ENCODE results near the gene CPNE4.
"Not testable (repeated sequence)": the region's sequence is repeated elsewhere in the genome, so short reads cannot be mapped to it uniquely, and the experiment has no call there.

CPNE4 gene

GRCh38 chr3:132034486-132035464 lies at the start of gene CPNE4:
Gene CPNE4 (minus strand): TSS chr3:132035014.
- peak; percentile 65 for DNase-seq

- no peak for DNase-seq
Observed at GRCh38 chr3:132083583-132084279, 48.9 kb upstream of the CPNE4 start.

DNA sequence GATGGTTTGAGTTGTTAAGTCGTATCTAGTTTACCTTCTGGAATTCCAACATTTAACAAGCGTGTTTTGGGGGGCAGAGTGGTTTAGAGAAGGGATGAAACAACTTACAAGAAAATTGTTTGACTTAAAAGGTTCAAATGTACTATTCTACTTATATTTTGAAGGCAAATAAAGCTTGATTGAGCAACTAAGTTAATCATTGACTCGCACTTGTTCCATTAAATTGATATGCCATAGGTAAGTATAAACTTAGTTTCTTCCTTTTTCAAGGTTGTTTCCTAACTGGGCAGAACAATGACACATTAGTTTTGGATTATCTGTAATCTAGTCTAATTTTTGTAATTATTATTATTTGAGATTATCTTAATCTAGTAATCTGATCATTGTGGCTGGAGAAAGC lies 48.3 kb upstream of the CPNE4 start:
- no peak for DNase-seq

GRCh38 chr3:132079147-132079546 lies 44.3 kb upstream of the CPNE4 start:
- DNase-seq = no peak

GRCh38 chr3:132073771-132074170 lies 39.0 kb upstream of the CPNE4 start:
- DNase-seq = no peak

GRCh38 chr3:132071043-132071442 lies 36.2 kb upstream of the CPNE4 start:
- no peak for DNase-seq

GRCh38 chr3:132064114-132064513 lies 29.3 kb upstream of the CPNE4 start:
- no peak for DNase-seq

DNA sequence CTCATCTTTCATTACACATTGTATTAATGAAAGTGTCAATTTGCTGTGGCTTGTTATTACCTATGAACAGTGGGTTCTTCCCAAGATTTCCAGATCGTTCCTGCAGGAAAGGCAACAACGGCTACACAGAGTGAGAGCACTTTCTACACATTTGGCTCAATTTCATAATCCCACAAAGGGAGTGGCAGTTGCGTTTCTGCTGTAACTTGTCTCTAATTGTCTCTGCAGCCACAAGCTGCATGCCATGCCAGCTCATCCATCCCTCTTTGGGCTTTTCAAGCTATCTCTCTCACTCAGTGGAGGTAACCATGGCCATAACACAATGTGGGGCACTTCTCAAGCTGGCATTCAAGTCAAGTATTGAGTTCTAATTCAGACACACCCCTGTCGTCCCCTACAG lies 27.7 kb upstream of the CPNE4 start:
- DNase-seq = no peak

DNA sequence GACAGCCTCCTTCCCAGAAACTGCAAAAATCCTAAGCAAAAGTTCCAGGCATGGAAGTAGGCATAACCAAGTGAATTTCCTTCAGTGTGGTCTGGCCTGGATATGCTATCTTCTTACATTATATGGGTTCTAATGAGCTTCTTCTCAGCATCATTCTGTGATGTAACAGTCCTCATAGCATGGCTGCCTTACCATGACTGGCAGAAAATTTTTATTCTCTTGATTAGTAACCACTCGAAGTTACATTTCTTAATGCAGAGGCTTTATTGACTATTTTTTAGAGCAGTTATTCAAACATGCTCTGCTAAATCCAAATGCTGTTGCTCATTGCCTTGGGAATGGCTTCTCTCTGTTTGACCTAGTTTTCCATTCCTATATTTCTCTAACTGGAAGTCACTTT lies 21.1 kb upstream of the CPNE4 start:
- no peak for DNase-seq

DNA sequence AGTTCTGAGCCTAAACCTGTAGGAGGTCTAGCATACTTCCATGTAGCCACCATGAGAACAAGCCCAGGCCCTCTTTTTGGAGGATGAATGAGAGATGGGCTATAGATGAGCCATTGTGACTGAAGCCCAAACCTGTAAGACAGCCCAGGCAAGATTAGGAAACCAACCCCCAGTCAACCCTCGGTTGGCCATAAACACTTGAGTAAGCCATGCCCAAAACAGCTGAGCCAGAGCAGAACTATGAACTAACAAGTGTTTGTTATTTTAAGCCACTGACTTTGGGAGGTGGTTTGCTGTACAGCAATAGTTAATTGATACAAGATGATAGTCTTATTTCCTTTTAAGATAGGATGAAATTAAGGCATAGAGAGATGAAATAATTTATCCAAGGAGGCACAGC lies 12.4 kb upstream of the CPNE4 start:
- no peak for DNase-seq

GRCh38 chr3:132044874-132045273 lies 10.1 kb upstream of the CPNE4 start:
- DNase-seq = not testable (repeated sequence)

DNA sequence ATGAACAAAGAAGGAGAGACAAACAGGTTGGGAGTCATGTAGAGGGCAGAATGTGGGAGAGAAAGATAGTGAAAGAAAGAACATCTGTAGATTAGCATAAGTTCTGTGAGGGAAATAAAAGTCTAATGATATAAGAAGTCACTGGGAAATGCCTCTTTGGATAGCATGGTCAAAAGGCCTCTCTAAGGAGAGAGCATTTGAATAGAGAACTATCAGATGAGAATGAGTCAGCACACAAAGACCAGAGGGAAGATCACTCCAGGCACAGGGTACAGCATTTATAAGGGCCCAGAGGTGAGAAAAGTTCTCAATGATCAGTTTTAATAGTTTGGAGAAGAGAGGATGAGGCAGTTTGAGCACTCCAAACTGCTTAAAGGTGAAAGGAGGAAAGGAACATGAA lies 7.9 kb upstream of the CPNE4 start:
- no peak for DNase-seq

GRCh38 chr3:132038198-132038825 lies 3.5 kb upstream of the CPNE4 start:
- DNase-seq = peak; percentile 4

DNA sequence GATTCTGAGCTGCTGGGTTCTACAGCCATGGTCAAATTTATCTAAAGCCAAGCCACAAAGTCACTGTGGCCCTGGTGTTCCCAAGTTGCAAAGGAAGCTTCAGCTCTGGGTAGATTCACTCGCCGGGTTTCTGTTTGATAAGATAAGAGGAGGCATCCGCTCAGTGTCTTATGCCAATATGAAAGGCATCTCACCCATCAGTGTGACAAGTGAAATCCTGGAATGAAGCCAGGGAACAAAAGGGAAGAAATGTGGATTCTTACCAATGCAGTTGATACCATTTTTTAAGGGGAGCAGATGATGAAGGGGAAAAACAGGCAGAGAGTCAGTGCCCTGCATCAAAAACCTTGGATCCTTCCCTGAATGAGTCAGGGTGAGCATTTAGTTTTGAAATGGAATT lies 2.8 kb upstream of the CPNE4 start:
- DNase-seq = no peak

GRCh38 chr3:132037056-132037455 lies 2.2 kb upstream of the CPNE4 start:
- DNase-seq = no peak

GRCh38 chr3:132034097-132034485 lies 723 bp downstream of the CPNE4 start:
- no peak for DNase-seq

DNA sequence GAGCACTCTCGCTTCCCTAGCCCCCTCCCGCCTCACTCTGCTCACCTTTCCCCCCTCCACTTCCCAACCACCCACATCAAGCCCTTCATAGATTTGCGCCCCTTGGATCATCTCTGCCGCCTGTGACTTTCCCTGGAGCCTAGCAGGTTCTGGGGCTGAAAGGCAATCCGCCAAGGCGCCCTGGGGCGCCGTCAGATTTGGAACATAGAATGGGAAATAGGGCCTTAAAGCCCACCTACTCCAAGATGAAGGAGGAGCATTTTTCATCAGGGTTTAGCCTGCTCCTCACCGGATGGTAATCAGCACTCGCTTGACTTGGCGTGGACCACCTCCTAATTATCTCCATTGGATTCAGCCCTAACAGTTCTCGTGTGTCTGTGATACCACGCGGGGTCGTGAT lies 1.3 kb downstream of the CPNE4 start:
- DNase-seq = no peak

- DNase-seq = no peak
Observed at GRCh38 chr3:132032959-132033358, 1.9 kb downstream of the CPNE4 start.

DNA sequence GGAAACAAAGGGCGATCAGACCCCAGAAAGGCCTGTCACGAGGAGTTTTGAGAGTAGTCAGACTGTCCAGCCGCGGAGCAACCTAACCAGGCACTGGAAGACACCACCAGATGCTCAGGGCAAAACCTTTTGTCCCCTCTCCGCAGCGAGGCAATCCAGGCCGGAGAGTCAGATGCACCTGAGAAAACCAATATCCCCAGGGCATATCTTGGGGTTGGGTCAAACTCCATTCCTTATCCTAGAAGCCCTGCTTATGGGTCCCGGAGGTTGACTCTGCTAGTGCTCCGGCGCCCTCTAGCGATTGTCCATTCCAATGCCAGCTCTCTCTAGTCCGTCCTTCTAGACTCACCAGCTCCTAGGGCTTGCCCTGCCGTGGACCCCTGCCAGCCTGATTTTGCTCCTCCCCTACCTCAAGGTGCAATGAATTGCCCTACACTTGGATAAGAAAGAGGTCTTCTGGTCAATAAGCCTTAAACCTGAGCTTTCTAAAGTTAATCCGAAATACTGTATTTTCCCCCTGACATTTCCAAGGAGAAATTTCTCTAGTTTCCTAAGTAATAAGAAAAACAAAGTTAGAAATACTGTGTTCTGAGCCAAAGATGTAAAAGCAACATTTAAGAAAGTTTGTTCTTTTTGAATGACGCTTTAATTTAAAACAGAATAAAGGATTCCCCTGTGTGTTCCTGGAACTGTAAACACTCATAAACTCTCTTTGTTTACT lies 5.5 kb downstream of the CPNE4 start:
- peak; percentile 77 for DNase-seq

GRCh38 chr3:132022914-132023313 lies 11.9 kb downstream of the CPNE4 start:
- no peak for DNase-seq

DNA sequence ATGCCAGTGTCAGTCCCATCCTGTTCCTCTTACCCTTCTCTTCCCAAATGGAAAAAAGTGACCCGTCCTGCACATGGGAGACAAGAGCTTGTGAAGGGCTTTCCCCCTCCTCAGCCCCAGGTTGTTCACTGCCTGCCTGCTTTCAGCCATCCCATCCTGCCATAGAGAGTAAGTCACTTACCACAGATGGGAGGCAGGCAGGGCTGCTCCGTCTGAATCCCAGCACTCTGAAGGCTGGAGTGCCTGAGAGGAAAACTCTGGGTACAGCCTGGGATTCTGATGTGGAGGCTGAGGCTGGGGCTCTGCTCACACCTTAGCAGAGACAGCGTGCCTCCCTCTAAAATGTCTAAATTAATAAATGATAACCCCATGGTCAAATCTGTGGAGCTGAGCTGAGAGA lies 14.8 kb downstream of the CPNE4 start:
- DNase-seq = no peak

- no peak for DNase-seq
Observed at GRCh38 chr3:132017137-132017536, 17.7 kb downstream of the CPNE4 start.

Data from NCI-H1092 treated with DMSO at 0.1 percent for 48 hours (cell line).